NT2/D1 (cell line): ENCODE data around the gene CACNA2D3.

Source experiments
- SUZ12 ChIP-seq: IDR thresholded peaks from 2 replicates; pipeline ENCODE4 v1.6.1; 2011; ENCODE audit not compliant: insufficient read length, insufficient read depth; ENCODE audit errors: extremely low read depth
- YY1 ChIP-seq: IDR thresholded peaks from 2 replicates; pipeline ENCODE4 v1.6.1; 2011; ENCODE audit not compliant: insufficient read length, insufficient read depth

- TF ChIP-seq YY1 (no peak), SUZ12 (no peak)
These were observed 199.2 kb downstream of the CACNA2D3 start for GRCh38 chr3:54321520-54321919.
